Stimulated activated CD8-positive, alpha-beta memory T cell treated with anti-CD3 and anti-CD28 coated beads, Interleukin-7, amount 100 ng/mL, for 4 hours (primary cell): ENCODE results near the gene RGS7.

Experiments used
- DNase-seq, 2 donors: peaks; one replicate each; pipeline ENCODE4 v3.0.0-alpha.2; 2020; ENCODE audit warnings: low read depth in 2 of 2

RGS7 gene

GRCh38 chr1:240833075-240833474, 523.9 kb downstream of the RGS7 start:
- no peak for DNase-seq

GRCh38 chr1:240831922-240832321, 525.1 kb downstream of the RGS7 start:
- DNase-seq: no peak

GRCh38 chr1:240831191-240831631, 525.8 kb downstream of the RGS7 start:
- DNase-seq: no peak

- DNase-seq: no peak
Observed at GRCh38 chr1:240829487-240829886, 527.5 kb downstream of the RGS7 start.

GRCh38 chr1:240827786-240828185, 529.2 kb downstream of the RGS7 start:
- no peak for DNase-seq

- no peak for DNase-seq
Observed at GRCh38 chr1:240824238-240824637, 532.8 kb downstream of the RGS7 start.

- DNase-seq: no peak
Observed at GRCh38 chr1:240823357-240823756, 533.6 kb downstream of the RGS7 start.

GRCh38 chr1:240821925-240822324, 535.1 kb downstream of the RGS7 start:
- no peak for DNase-seq

GRCh38 chr1:240820816-240821215, 536.2 kb downstream of the RGS7 start:
- no peak for DNase-seq

- no peak for DNase-seq
Observed at GRCh38 chr1:240816472-240816871, 540.5 kb downstream of the RGS7 start.

GRCh38 chr1:240813720-240814119, 543.3 kb downstream of the RGS7 start:
- DNase-seq: no peak

- DNase-seq: no peak
Observed at GRCh38 chr1:240811256-240811655, 545.7 kb downstream of the RGS7 start.

- DNase-seq: no peak
Observed at GRCh38 chr1:240808381-240808780, 548.6 kb downstream of the RGS7 start.

- DNase-seq: no peak
Observed at GRCh38 chr1:240806200-240806745, 550.7 kb downstream of the RGS7 start.

GRCh38 chr1:240804475-240804874, 552.5 kb downstream of the RGS7 start:
- no peak for DNase-seq

- no peak for DNase-seq
Observed at GRCh38 chr1:240803151-240803550, 553.9 kb downstream of the RGS7 start.

GRCh38 chr1:240802271-240802670, 554.7 kb downstream of the RGS7 start:
- DNase-seq: no peak

- DNase-seq: no peak
Observed at GRCh38 chr1:240801442-240801841, 555.6 kb downstream of the RGS7 start.

- DNase-seq: no peak
Observed at GRCh38 chr1:240800291-240800690, 556.7 kb downstream of the RGS7 start.

GRCh38 chr1:240797050-240797449, 560.0 kb downstream of the RGS7 start:
- DNase-seq: no peak

GRCh38 chr1:240794046-240794843, 562.8 kb downstream of the RGS7 start:
- DNase-seq: no peak

GRCh38 chr1:240792915-240793529, 564.0 kb downstream of the RGS7 start:
- DNase-seq: no peak

- no peak for DNase-seq
Observed at GRCh38 chr1:240790856-240791255, 566.1 kb downstream of the RGS7 start.
